OCI-LY7 (cell line): ENCODE data around the gene AMMECR1.

Source experiments
- CTCF ChIP-seq: fragments of 200-600 bp; sonication (generic); conservative IDR thresholded peaks from 2 replicates; pipeline ENCODE4 v1.5.1; 2014; ENCODE audit warnings: mild to moderate bottlenecking, antibody characterized with exemption, low read length, moderate library complexity, mixed read lengths
- EZH2phosphoT487 ChIP-seq: fragments of 200-600 bp; sonication (generic); IDR thresholded peaks from 2 replicates; pipeline ENCODE4 v1.6.1; 2018; ENCODE audit warnings: low read depth, borderline replicate concordance, mild to moderate bottlenecking, mixed run types, antibody characterized with exemption, low read length, moderate library complexity, mixed read lengths

- TF ChIP-seq CTCF (no peak), EZH2phosphoT487 (no peak)
These were observed 6.3 kb downstream of the AMMECR1 start for GRCh38 chrX:110311437-110312230.
